Measurements from ENCODE around the gene RRP9. TPM values are rescaled to one million over a fixed set of nuclear protein-coding genes. Genes with fewer than 3 reads are reported as not detected.
"Not testable (repeated sequence)": the region's sequence is repeated elsewhere in the genome, so short reads cannot be mapped to it uniquely, and the experiment has no call there.

The RRP9 gene
- 10 to 100 TPM in 1 of 2 donors, 1 to 10 TPM in 1; 9.5 to 10.9 TPM for total RNA-seq
- 12.7 to 35.2 reads per million in 2 donors for total RNA-seq

- Mint-ChIP-seq H3K4me3 (peak within 1 kb of the TSS; percentile 95), H3K36me3 (ENCODE audit: low read depth) (peaks cover 2% of the 10 kb centered on the region), H3K27ac (peak within 1 kb of the TSS; percentile 79), H3K4me1 (peaks cover 28% of the 10 kb centered on the region), H3K27me3 (no peaks in the 10 kb centered on the region)
- no peaks in the 10 kb centered on the region for H3K9me3 ChIP-seq (ENCODE audit: control insufficient read depth, low read length, poor library complexity, severe bottlenecking)
- ATAC-seq: peak; percentile 94
- peak; percentile 97 to 100 (median 99) for DNase-seq
These were observed at the start of gene RRP9, which contains the start of gene PARP3 for GRCh38 chr3:51941798-51942602. Gene RRP9 (minus strand): TSS chr3:51941904. CDS start chr3:51941867, 37 bp downstream. Gene PARP3 (plus strand): TSS chr3:51942363. CDS start chr3:51943356, 993 bp downstream.

GRCh38 chr3:51990501-51990971, 48.8 kb upstream of the RRP9 start:
- not testable (repeated sequence) for H3K36me3 Mint-ChIP-seq (ENCODE audit: low read depth); H3K4me1 Mint-ChIP-seq; H3K4me3 Mint-ChIP-seq; H3K27me3 Mint-ChIP-seq; DNase-seq; H3K9me3 ChIP-seq (ENCODE audit: control insufficient read depth, low read length, poor library complexity, severe bottlenecking); ATAC-seq
- H3K27ac Mint-ChIP-seq: peak overlapping the region; percentile 32

- H3K4me3 Mint-ChIP-seq: no peak overlapping the region
- H3K36me3 Mint-ChIP-seq (ENCODE audit: low read depth): no peaks in the 10 kb centered on the region
- DNase-seq (no peak), ATAC-seq (no peak)
- no peaks in the 10 kb centered on the region for H3K27me3 Mint-ChIP-seq
- H3K4me1 Mint-ChIP-seq: peaks cover 3% of the 10 kb centered on the region
- no peaks in the 10 kb centered on the region for H3K9me3 ChIP-seq (ENCODE audit: control insufficient read depth, low read length, poor library complexity, severe bottlenecking)
- H3K27ac Mint-ChIP-seq: peak overlapping the region; percentile 70
These were observed 46.8 kb upstream of the RRP9 start for GRCh38 chr3:51988286-51989146.

- Mint-ChIP-seq H3K36me3 (ENCODE audit: low read depth) (no peaks in the 10 kb centered on the region), H3K27me3 (no peaks in the 10 kb centered on the region), H3K27ac (no peak overlapping the region), H3K4me3 (no peak overlapping the region), H3K4me1 (peaks cover 10% of the 10 kb centered on the region)
- DNase-seq (no peak), ATAC-seq (no peak)
- H3K9me3 ChIP-seq (ENCODE audit: control insufficient read depth, low read length, poor library complexity, severe bottlenecking): no peaks in the 10 kb centered on the region
These were observed 45.9 kb upstream of the RRP9 start for GRCh38 chr3:51987568-51987967.

- H3K36me3 Mint-ChIP-seq (ENCODE audit: low read depth): no peaks in the 10 kb centered on the region
- H3K27me3 Mint-ChIP-seq: no peaks in the 10 kb centered on the region
- H3K9me3 ChIP-seq (ENCODE audit: control insufficient read depth, low read length, poor library complexity, severe bottlenecking): no peaks in the 10 kb centered on the region
- no peak for ATAC-seq
- H3K4me3 Mint-ChIP-seq: no peak overlapping the region
- peak overlapping the region; percentile 6 for H3K27ac Mint-ChIP-seq
- DNase-seq: no peak
- peaks cover 16% of the 10 kb centered on the region for H3K4me1 Mint-ChIP-seq
These were observed 44.6 kb upstream of the RRP9 start for GRCh38 chr3:51986010-51986947.

- ATAC-seq: no peak
- H3K4me1 Mint-ChIP-seq: peaks cover 17% of the 10 kb centered on the region
- no peaks in the 10 kb centered on the region for H3K36me3 Mint-ChIP-seq (ENCODE audit: low read depth)
- H3K9me3 ChIP-seq (ENCODE audit: control insufficient read depth, low read length, poor library complexity, severe bottlenecking): no peaks in the 10 kb centered on the region
- no peak for DNase-seq
- H3K4me3 Mint-ChIP-seq: peak overlapping the region; percentile 45
- H3K27ac Mint-ChIP-seq: peak overlapping the region; percentile 78
- H3K27me3 Mint-ChIP-seq: no peaks in the 10 kb centered on the region
These were observed 43.4 kb upstream of the RRP9 start for GRCh38 chr3:51985063-51985462.

GRCh38 chr3:51984269-51984647, 42.6 kb upstream of the RRP9 start:
- peaks cover 17% of the 10 kb centered on the region for H3K4me1 Mint-ChIP-seq

GRCh38 chr3:51983578-51984268, 42.0 kb upstream of the RRP9 start:
- no peak for ATAC-seq
- no peak for DNase-seq
- H3K4me3 Mint-ChIP-seq: peak overlapping the region; percentile 97
- no peaks in the 10 kb centered on the region for H3K36me3 Mint-ChIP-seq (ENCODE audit: low read depth)
- no peaks in the 10 kb centered on the region for H3K9me3 ChIP-seq (ENCODE audit: control insufficient read depth, low read length, poor library complexity, severe bottlenecking)
- H3K27ac Mint-ChIP-seq: peak overlapping the region; percentile 78
- H3K27me3 Mint-ChIP-seq: no peaks in the 10 kb centered on the region
- peaks cover 17% of the 10 kb centered on the region for H3K4me1 Mint-ChIP-seq

More at GRCh38 chr3:51984269-51984647, 42.6 kb upstream of the RRP9 start:
- Mint-ChIP-seq H3K4me3 (peak overlapping the region; percentile 97), H3K27me3 (no peaks in the 10 kb centered on the region), H3K27ac (peak overlapping the region; percentile 78), H3K36me3 (ENCODE audit: low read depth) (no peaks in the 10 kb centered on the region)
- ATAC-seq (no peak), DNase-seq (no peak)
- no peaks in the 10 kb centered on the region for H3K9me3 ChIP-seq (ENCODE audit: control insufficient read depth, low read length, poor library complexity, severe bottlenecking)

GRCh38 chr3:51982838-51983577, 41.3 kb upstream of the RRP9 start, which contains the start of gene ACY1:
Gene ACY1 (plus strand): TSS chr3:51983535. CDS start chr3:51984065, 530 bp downstream.
- peak; percentile 86 for ATAC-seq
- Mint-ChIP-seq H3K4me1 (peaks cover 17% of the 10 kb centered on the region), H3K36me3 (ENCODE audit: low read depth) (no peaks in the 10 kb centered on the region), H3K27ac (peak within 1 kb of the TSS; percentile 78), H3K27me3 (no peaks in the 10 kb centered on the region), H3K4me3 (peak within 1 kb of the TSS; percentile 97)
- no peaks in the 10 kb centered on the region for H3K9me3 ChIP-seq (ENCODE audit: control insufficient read depth, low read length, poor library complexity, severe bottlenecking)
- peak; percentile 36 to 73 (median 64) for DNase-seq

GRCh38 chr3:51982352-51982837, 40.7 kb upstream of the RRP9 start:
- no peaks in the 10 kb centered on the region for H3K9me3 ChIP-seq (ENCODE audit: control insufficient read depth, low read length, poor library complexity, severe bottlenecking)
- DNase-seq (no peak), ATAC-seq (peak; percentile 48)
- Mint-ChIP-seq H3K27ac (peak overlapping the region; percentile 78), H3K4me1 (peaks cover 18% of the 10 kb centered on the region), H3K4me3 (peak overlapping the region; percentile 97), H3K36me3 (ENCODE audit: low read depth) (no peaks in the 10 kb centered on the region), H3K27me3 (no peaks in the 10 kb centered on the region)

GRCh38 chr3:51980253-51980652, 38.5 kb upstream of the RRP9 start:
- peaks cover 3% of the 10 kb centered on the region for H3K36me3 Mint-ChIP-seq (ENCODE audit: low read depth)
- H3K4me3 Mint-ChIP-seq: no peak overlapping the region
- DNase-seq (no peak), ATAC-seq (no peak)
- H3K9me3 ChIP-seq (ENCODE audit: control insufficient read depth, low read length, poor library complexity, severe bottlenecking): no peaks in the 10 kb centered on the region
- H3K27ac Mint-ChIP-seq: no peak overlapping the region
- H3K27me3 Mint-ChIP-seq: no peaks in the 10 kb centered on the region
- peaks cover 28% of the 10 kb centered on the region for H3K4me1 Mint-ChIP-seq

Measured in T-helper 17 cell (primary cell).